Fibroblast of gingiva (primary cell): Measurements from ENCODE around the gene FCHO1.

ENCODE experiments used
- DNase-seq: peaks from one replicate; pipeline ENCODE4 v3.0.0-alpha.2; 2011; ENCODE audit warnings: low read depth

FCHO1 gene

GRCh38 chr19:17733127-17733526 is 18.1 kb upstream of the FCHO1 start:
- DNase-seq, result no peak

- no peak for DNase-seq
These were observed 17.1 kb upstream of the FCHO1 start for GRCh38 chr19:17734146-17734545.

GRCh38 chr19:17735410-17735809 is 15.9 kb upstream of the FCHO1 start:
- DNase-seq, result no peak

GRCh38 chr19:17737690-17738153 is 13.6 kb upstream of the FCHO1 start:
- DNase-seq, result no peak

GRCh38 chr19:17739121-17739875 is 12.0 kb upstream of the FCHO1 start:
- DNase-seq, result no peak

GRCh38 chr19:17741456-17741855 is 9.8 kb upstream of the FCHO1 start:
- no peak for DNase-seq

GRCh38 chr19:17743874-17744580 is 7.2 kb upstream of the FCHO1 start:
- DNase-seq, result peak; percentile 34

GRCh38 chr19:17747205-17748098 is 3.8 kb upstream of the FCHO1 start:
- peak; percentile 85 for DNase-seq

- DNase-seq, result no peak
These were observed 2.2 kb upstream of the FCHO1 start for GRCh38 chr19:17748884-17749638.

- no peak for DNase-seq
These were observed 1.4 kb upstream of the FCHO1 start for GRCh38 chr19:17749912-17750317.

- DNase-seq, result no peak
These were observed 616 bp downstream of the FCHO1 start for GRCh38 chr19:17751912-17752273.

- DNase-seq, result no peak
These were observed 1.8 kb downstream of the FCHO1 start for GRCh38 chr19:17752865-17753639.

- DNase-seq, result no peak
These were observed 2.7 kb downstream of the FCHO1 start for GRCh38 chr19:17753976-17754375.

- no peak for DNase-seq
These were observed 3.6 kb downstream of the FCHO1 start for GRCh38 chr19:17754634-17755442.

GRCh38 chr19:17755443-17755890 is 4.2 kb downstream of the FCHO1 start:
- DNase-seq, result no peak

GRCh38 chr19:17755977-17756670 is 4.8 kb downstream of the FCHO1 start:
- peak; percentile 26 for DNase-seq

GRCh38 chr19:17757125-17757524 is 5.8 kb downstream of the FCHO1 start:
- no peak for DNase-seq

- no peak for DNase-seq
These were observed 7.2 kb downstream of the FCHO1 start for GRCh38 chr19:17758515-17758914.

GRCh38 chr19:17761148-17761547 is 9.9 kb downstream of the FCHO1 start:
- DNase-seq, result no peak
